Gastroesophageal sphincter (tissue), 3 donors: ENCODE data around the gene C7orf33.

ENCODE experiments used
- EP300 ChIP-seq: sonication (generic); formaldehyde crosslinking; IDR thresholded peaks from one replicate; pipeline ENCODE4 v1.6.1; 2017; ENCODE audit warnings: antibody characterized with exemption, mild to moderate bottlenecking
- POLR2A ChIP-seq, 2 donors: fragments of 450-650 bp; IDR thresholded peaks; one replicate each; pipeline ENCODE4 v1.6.1; 2017; ENCODE audit warnings: antibody characterized with exemption in 2 of 2, mild to moderate bottlenecking in 2 of 2, moderate library complexity in 1 of 2
- POLR2AphosphoS5 ChIP-seq: sonication (generic); formaldehyde crosslinking; IDR thresholded peaks from one replicate; pipeline ENCODE4 v1.6.1; 2017; ENCODE audit warnings: antibody characterized with exemption
- TF ChIP-seq, protein P1 (sequence below), 4 experiments: fragments of 200-600 bp in 2 of 4; fragments of 450-650 bp in 2 of 4; sonication (generic) in 1 of 4; IDR thresholded peaks; one replicate each; pipeline ENCODE4 v1.5.1; 2017 to 2019; ENCODE audit warnings: antibody characterized with exemption in 4 of 4, mild to moderate bottlenecking in 2 of 4, moderate library complexity in 2 of 4

DNA sequence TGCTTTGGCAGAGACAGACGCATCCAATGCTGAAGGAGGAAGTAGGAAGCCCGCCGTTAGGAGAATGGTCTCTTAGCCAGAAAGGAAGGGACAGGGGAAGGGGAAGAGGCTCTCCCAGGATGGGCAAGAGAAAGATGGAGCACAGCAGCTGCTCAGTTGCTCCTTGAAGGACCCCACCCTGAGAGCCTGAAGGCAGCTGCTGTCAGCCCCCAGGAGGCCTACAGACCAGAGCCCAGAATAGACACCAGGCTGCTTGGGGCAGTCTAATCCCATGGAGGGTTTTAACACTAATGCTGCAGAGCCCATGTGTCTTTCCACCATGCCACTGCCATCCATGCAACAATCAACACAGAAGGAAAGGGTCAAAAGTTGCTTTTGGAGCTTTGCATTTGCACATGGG lies 3.5 kb upstream of the C7orf33 start:
- TF ChIP-seq, protein P1, sequence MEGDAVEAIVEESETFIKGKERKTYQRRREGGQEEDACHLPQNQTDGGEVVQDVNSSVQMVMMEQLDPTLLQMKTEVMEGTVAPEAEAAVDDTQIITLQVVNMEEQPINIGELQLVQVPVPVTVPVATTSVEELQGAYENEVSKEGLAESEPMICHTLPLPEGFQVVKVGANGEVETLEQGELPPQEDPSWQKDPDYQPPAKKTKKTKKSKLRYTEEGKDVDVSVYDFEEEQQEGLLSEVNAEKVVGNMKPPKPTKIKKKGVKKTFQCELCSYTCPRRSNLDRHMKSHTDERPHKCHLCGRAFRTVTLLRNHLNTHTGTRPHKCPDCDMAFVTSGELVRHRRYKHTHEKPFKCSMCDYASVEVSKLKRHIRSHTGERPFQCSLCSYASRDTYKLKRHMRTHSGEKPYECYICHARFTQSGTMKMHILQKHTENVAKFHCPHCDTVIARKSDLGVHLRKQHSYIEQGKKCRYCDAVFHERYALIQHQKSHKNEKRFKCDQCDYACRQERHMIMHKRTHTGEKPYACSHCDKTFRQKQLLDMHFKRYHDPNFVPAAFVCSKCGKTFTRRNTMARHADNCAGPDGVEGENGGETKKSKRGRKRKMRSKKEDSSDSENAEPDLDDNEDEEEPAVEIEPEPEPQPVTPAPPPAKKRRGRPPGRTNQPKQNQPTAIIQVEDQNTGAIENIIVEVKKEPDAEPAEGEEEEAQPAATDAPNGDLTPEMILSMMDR (IDR thresholded peaks at IDR 0.05): no peak
- no peak for TF ChIP-seq POLR2A (IDR thresholded peaks at IDR 0.05)
- no peak for TF ChIP-seq POLR2AphosphoS5
- TF ChIP-seq EP300: no peak
